IgD-negative memory B cell (primary cell): ENCODE measurements around the gene INKA2. TPM values are rescaled to one million over a fixed set of nuclear protein-coding genes. Genes with fewer than 3 reads are reported as not detected.
A peak's percentile ranks its signal among the peaks of the same experiment; 100 is the strongest.

Experiments
- H3K27ac Mint-ChIP-seq, 3 donors: one replicate each; pipeline ENCODE4 v1.8.0; 2020 to 2022; ENCODE audit warnings: mild to moderate bottlenecking in 3 of 3, mixed read lengths in 3 of 3, moderate library complexity in 1 of 3
- H3K27me3 Mint-ChIP-seq: one replicate; pipeline ENCODE4 v1.8.0; 2021; ENCODE audit warnings: mixed read lengths
- H3K36me3 Mint-ChIP-seq: one replicate; pipeline ENCODE4 v1.8.0; 2020; ENCODE audit warnings: mild to moderate bottlenecking, mixed read lengths
- H3K4me1 Mint-ChIP-seq, 3 donors: one replicate each; pipeline ENCODE4 v1.8.0; 2020 to 2022; ENCODE audit warnings: mixed read lengths in 3 of 3, mild to moderate bottlenecking in 1 of 3
- H3K4me3 Mint-ChIP-seq, 4 donors: one replicate each; pipeline ENCODE4 v1.8.0; 2020 to 2022; ENCODE audit warnings: mild to moderate bottlenecking in 4 of 4, mixed read lengths in 4 of 4, moderate library complexity in 3 of 4
- H3K9me3 Mint-ChIP-seq, 3 donors: one replicate each; pipeline ENCODE4 v1.8.0; 2020 to 2021; ENCODE audit warnings: mixed read lengths in 3 of 3, mild to moderate bottlenecking in 1 of 3
- polyA plus RNA-seq: library from polyadenylated mRNA; unstranded; fragments of 300-500 nt; fragmentation: Illumina TruSeq; gene quantifications from one replicate; pipeline ENCODE4 v1.2.3, GENCODE V29; 2021

INKA2 gene
- polyA plus RNA-seq, 1 donor from 2014 or later: 1.3 TPM

GRCh38 chr1:111761717-111762116 is 22.5 kb upstream of the INKA2 start:
- no peak overlapping the region for H3K27ac Mint-ChIP-seq
- no peaks in the 10 kb centered on the region for H3K9me3 Mint-ChIP-seq
- peaks cover 7% of the 10 kb centered on the region for H3K36me3 Mint-ChIP-seq
- no peaks in the 10 kb centered on the region for H3K27me3 Mint-ChIP-seq
- peaks cover 9 to 12% (median 11%) of the 10 kb centered on the region in 3 donors for H3K4me1 Mint-ChIP-seq
- H3K4me3 Mint-ChIP-seq: peak overlapping the region in 1 of 4 donors; percentile 57

DNA sequence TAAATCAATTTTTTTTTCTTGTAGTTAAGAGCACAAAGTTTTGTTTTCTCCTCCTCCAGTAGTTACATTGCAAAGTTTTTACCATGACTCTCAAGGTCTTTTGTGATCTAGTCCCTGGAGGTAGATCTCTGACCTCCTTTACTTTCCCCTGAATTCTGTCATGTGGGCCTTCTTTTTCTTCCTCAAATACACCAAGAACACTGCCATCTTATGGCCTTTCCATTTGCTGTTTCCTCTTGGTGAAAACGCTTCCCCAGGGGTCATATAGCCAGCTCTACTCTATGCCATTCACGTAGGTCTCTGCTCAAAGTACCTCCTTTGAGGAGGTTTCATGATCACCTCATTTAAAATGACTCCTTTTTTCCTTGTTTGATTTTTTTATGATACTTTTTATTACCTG is 19.2 kb upstream of the INKA2 start:
- H3K36me3 Mint-ChIP-seq: peaks cover 6% of the 10 kb centered on the region
- H3K27me3 Mint-ChIP-seq: no peaks in the 10 kb centered on the region
- H3K27ac Mint-ChIP-seq: peak overlapping the region in 1 of 3 donors; percentile 70
- H3K4me3 Mint-ChIP-seq: peak overlapping the region in 2 of 4 donors; percentile 34 to 65
- H3K4me1 Mint-ChIP-seq: peaks cover 15 to 23% (median 22%) of the 10 kb centered on the region in 3 donors
- H3K9me3 Mint-ChIP-seq: no peaks in the 10 kb centered on the region

DNA sequence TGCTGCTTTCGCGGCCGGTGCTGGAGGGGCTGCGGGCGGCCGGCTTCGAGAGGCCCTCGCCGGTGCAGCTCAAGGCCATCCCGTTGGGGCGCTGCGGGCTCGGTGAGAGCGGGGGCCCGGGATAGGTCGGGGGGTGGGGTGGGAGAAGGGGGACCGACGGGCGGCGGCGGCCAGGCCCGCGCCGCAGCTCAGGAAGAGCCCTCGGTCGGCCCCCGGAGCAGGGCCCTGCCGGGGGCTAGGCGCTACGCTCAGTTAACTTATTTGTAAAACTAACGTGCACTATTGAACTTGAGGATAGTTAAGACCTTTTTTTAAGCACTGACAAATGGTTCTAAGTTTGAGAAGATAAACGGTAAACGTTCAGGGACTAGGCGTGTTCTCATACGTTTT is 16.9 kb upstream of the INKA2 start:
- no peaks in the 10 kb centered on the region for H3K9me3 Mint-ChIP-seq
- H3K4me1 Mint-ChIP-seq: peaks cover 15 to 23% (median 22%) of the 10 kb centered on the region in 3 donors

DNA sequence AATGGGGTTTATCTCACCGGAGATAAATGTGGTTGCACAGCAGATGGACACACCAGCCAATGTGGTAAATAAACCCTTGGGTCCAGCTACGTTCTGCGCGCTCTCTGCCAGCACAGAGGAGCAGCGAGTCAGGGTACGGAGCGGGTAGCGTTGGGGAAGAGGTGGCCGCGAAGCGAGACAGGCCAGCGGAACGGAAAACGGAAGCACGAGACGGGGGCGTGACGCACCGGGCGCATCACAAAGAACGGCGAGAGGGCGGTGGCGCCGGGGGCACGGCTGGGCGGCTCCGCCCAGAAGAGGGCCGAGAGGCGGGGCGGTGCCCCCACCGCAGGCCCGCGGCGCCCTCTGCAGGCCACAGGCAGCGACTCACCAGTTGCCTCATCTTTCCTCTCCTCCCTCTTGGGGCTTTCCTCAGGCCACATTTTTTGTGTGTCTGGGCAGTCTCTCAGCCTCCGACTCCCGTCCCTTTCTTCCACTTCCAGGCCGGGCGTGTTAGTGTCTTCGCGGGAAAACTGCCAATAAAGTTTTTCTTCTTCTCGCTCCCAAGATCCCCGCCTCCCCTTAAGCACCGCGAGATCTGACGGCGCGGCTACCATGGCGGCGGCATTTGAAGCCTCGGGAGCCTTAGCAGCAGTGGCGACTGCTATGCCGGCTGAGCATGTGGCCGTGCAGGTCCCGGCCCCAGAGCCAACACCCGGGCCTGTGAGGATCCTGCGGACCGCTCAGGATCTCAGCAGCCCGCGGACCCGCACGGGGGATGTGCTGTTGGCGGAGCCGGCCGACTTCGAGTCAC is 16.3 kb upstream of the INKA2 start, which contains the start of gene DDX20:
Gene DDX20, plus strand, starts transcription at position 571 of the 793 bp plus-strand sequence. Its CDS starts 24 bp downstream, at position 595.
- peak within 1 kb of the TSS; percentile 95 to 99 (median 99) for H3K27ac Mint-ChIP-seq
- peaks cover 2% of the 10 kb centered on the region for H3K36me3 Mint-ChIP-seq
- H3K4me1 Mint-ChIP-seq: peaks cover 15 to 23% (median 22%) of the 10 kb centered on the region in 3 donors
- H3K9me3 Mint-ChIP-seq: no peaks in the 10 kb centered on the region
- peak within 1 kb of the TSS; percentile 94 to 100 (median 98) for H3K4me3 Mint-ChIP-seq
- H3K27me3 Mint-ChIP-seq: no peaks in the 10 kb centered on the region

More for the DNA sequence above, 16.9 kb upstream of the INKA2 start:
- Mint-ChIP-seq H3K36me3 (peaks cover 4% of the 10 kb centered on the region), H3K27ac (peak overlapping the region; percentile 95 to 99 (median 99)), H3K4me3 (peak overlapping the region; percentile 94 to 100 (median 98)), H3K27me3 (no peaks in the 10 kb centered on the region)

DNA sequence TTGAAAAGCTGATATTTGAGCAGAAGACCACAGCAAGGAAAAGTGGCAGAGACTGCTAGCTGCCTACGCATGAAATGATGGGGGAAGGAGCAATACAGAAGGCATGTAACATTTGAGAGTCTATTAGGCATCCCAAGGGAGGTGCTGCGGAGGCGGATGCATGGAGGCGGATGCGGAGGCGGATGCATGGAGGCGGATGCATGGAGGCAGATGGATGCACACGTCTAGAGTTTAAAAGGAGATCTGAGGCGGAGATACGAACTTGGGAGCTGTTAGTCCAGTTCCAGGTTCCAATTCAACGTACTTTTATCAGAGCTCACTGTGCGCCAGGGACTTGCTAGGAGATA is 15.8 kb upstream of the INKA2 start:
- Mint-ChIP-seq H3K4me3 (peak overlapping the region; percentile 94 to 100 (median 98)), H3K36me3 (peaks cover 2% of the 10 kb centered on the region), H3K9me3 (no peaks in the 10 kb centered on the region), H3K4me1 (peaks cover 15 to 23% (median 22%) of the 10 kb centered on the region in 3 donors), H3K27ac (peak overlapping the region; percentile 95 to 99 (median 99)), H3K27me3 (no peaks in the 10 kb centered on the region)

DNA sequence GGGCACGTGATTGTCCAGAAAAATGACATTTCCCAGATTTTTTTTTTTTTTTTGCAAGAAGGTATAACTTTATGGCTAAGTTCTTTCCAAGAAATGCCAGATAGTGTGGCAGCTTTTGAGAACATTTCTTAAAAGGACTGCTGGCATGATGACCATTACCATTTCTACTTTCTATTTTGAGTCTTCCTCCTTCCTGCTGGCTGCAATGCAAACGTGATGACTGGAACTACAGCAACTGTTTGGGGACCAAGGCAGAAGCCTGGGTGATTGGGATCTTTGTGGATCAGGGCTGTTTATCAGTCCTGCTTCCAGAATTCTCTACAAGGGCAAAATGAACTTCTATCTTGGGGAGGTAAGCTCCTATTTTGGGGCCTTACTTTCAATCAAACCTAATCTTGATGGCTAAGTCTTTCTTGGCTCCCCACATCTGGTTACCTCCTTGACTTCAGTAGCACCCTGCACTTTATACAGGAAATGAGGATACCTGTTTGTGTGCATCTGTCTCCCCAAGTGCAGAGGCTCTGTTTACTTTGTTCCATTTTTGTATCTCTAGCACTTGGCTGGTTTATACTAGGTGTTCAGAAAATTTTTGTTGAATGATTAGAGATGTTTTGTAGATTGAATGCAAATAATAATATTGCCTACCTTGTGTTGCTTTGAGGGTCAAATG is 12.8 kb upstream of the INKA2 start:
- Mint-ChIP-seq H3K9me3 (no peaks in the 10 kb centered on the region), H3K4me1 (peaks cover 8 to 19% (median 17%) of the 10 kb centered on the region in 3 donors), H3K27ac (peak overlapping the region in 2 of 3 donors; percentile 53 to 71), H3K4me3 (peak overlapping the region in 1 of 4 donors; percentile 36), H3K36me3 (no peaks in the 10 kb centered on the region), H3K27me3 (no peaks in the 10 kb centered on the region)

DNA sequence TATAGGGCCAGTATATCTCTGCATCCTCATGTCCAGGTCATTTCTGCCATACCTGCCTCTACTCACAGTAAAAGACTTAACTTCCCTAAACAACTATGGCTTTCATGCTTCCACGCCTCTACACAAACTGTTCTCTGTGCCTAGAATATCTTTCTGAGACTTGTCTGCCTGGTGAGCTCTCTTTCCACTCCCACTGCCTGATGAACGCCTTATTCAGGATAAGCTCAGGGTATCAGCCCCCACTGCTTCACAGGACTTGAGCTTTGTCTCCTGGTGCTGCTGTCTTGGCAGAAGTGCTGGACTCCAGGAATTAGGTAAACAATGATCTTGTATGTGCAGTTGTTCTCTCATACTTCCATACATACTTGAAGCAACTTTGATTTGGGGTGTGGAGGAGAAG is 11.7 kb upstream of the INKA2 start:
- no peak overlapping the region for H3K4me3 Mint-ChIP-seq
- H3K4me1 Mint-ChIP-seq: peaks cover 4 to 12% (median 10%) of the 10 kb centered on the region in 3 donors
- H3K36me3 Mint-ChIP-seq: no peaks in the 10 kb centered on the region
- H3K9me3 Mint-ChIP-seq: no peaks in the 10 kb centered on the region
- no peaks in the 10 kb centered on the region for H3K27me3 Mint-ChIP-seq
- H3K27ac Mint-ChIP-seq: peak overlapping the region in 2 of 3 donors; percentile 18 to 53

DNA sequence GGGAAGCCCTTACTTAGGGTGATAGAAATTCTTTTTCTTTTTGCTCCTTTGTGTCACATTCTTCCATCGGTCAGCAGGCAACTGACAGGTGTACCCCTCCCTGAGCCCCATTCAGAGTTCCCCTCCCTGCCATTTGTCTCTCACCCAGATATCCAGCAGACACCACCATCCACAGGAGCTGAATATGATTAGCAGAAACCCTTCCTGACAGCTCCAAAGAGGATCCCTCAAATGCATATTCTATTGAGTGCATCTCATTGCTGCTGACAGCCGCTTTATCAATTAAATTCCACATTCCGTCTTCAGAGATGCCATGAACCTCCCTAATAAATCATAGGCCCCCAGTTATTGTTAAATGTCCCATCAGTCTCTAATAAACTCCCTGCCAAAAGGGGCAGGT is 10.4 kb upstream of the INKA2 start:
- Mint-ChIP-seq H3K4me3 (no peak overlapping the region), H3K4me1 (peaks cover under 1 to 8% (median 1%) of the 10 kb centered on the region in 3 donors), H3K9me3 (no peaks in the 10 kb centered on the region), H3K27ac (no peak overlapping the region), H3K36me3 (no peaks in the 10 kb centered on the region), H3K27me3 (no peaks in the 10 kb centered on the region)

- Mint-ChIP-seq H3K4me3 (no peak overlapping the region), H3K27me3 (no peaks in the 10 kb centered on the region), H3K4me1 (peaks cover 0 to 4% (median 0%) of the 10 kb centered on the region in 3 donors), H3K9me3 (no peaks in the 10 kb centered on the region), H3K36me3 (no peaks in the 10 kb centered on the region), H3K27ac (peak overlapping the region in 1 of 3 donors; percentile 5)
Measured at GRCh38 chr1:111747947-111748346, 8.8 kb upstream of the INKA2 start.

GRCh38 chr1:111747282-111747734 is 8.1 kb upstream of the INKA2 start:
- H3K27ac Mint-ChIP-seq: peak overlapping the region in 1 of 3 donors; percentile 74
- H3K27me3 Mint-ChIP-seq: no peaks in the 10 kb centered on the region
- no peaks in the 10 kb centered on the region for H3K36me3 Mint-ChIP-seq
- H3K9me3 Mint-ChIP-seq: no peaks in the 10 kb centered on the region
- H3K4me1 Mint-ChIP-seq: peaks cover 0 to 4% (median 0%) of the 10 kb centered on the region in 3 donors
- no peak overlapping the region for H3K4me3 Mint-ChIP-seq

- Mint-ChIP-seq H3K4me1 (peaks cover 0 to 4% (median 0%) of the 10 kb centered on the region in 3 donors), H3K27me3 (peaks cover under 1% of the 10 kb centered on the region), H3K36me3 (no peaks in the 10 kb centered on the region), H3K9me3 (no peaks in the 10 kb centered on the region), H3K27ac (no peak overlapping the region), H3K4me3 (no peak overlapping the region)
Measured at GRCh38 chr1:111746614-111746999, 7.4 kb upstream of the INKA2 start.

DNA sequence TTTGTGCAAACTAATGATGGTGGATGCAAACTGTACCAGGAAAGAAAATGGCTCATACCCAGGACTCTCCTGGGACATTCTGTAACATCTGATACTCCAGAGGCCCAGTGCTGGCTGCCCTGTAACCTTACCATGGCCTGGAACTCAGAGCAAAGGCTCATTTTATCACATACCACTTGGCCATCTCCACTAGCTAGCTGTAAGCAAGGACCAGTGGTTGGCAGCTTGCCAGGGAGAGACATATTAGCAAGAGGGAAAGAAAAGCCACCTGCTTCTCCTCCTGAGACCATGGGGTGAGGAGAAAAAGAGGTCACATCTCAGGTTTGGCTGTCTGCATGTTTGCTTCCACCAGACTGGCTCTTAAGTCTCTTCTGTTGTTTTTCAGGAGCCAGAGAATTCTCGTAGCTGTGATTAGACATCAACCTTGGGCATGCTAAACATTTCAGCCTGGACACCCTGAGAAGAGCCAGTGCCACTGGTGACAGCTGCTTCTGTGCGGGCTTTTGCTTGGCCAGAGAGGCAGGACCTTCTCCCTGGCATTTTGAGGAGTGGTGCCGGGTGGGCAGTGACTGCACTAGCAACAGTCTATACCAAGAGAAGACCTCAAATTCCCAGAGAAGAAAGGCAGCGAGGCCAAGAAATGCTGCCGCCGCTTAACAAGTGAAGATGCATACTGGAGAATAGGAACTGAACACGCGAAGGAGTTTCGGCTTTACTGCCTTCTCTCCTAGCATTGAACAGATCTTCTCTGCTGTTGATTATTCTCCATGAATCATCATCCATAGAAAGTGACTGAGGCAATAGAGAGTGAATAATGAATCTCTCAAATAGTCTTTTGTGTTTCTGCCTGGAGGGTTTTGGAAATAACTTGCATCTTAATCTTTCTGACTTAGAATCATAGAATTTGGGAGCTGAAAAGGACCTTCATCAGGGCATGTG is 6.7 kb upstream of the INKA2 start:
- Mint-ChIP-seq H3K4me1 (peaks cover 0 to 4% (median 1%) of the 10 kb centered on the region in 3 donors), H3K27ac (no peak overlapping the region), H3K4me3 (no peak overlapping the region), H3K27me3 (peaks cover 7% of the 10 kb centered on the region), H3K36me3 (no peaks in the 10 kb centered on the region), H3K9me3 (no peaks in the 10 kb centered on the region)

- H3K27ac Mint-ChIP-seq: no peak overlapping the region
Measured at GRCh38 chr1:111743679-111744101, 4.5 kb upstream of the INKA2 start.

DNA sequence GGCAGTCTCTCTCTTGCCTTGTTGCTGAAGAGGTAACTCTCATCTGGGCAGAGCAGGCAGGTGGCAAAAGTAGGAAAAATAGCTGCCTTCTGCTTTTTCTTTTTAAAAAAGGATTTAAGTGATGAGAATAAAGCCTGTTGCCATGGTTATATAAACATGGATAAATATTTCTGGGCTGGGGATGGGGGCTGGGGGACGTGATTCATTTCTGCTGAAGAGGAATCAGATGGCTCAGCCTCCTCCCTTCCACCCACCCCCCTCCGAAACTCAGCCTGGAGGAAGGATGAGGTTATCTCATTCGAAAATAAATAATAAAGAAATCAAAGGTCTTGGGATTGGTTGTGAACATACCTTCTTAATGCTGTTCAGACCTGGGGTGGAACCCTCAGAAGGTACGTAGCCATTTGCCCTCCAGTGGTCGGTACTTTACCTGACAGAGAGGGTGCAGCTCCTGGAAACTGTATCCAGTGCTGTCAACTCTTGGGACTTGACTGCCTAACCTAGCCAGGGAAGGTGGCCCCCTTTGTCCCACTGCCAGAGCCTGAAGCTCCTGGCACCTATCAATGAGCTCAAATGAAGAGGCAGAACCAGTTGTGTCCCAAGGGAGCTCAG is 3.8 kb upstream of the INKA2 start:
- peak overlapping the region in 1 of 4 donors; percentile 22 for H3K4me3 Mint-ChIP-seq
- H3K27me3 Mint-ChIP-seq: peaks cover 12% of the 10 kb centered on the region
- no peaks in the 10 kb centered on the region for H3K9me3 Mint-ChIP-seq
- H3K27ac Mint-ChIP-seq: no peak overlapping the region
- no peaks in the 10 kb centered on the region for H3K36me3 Mint-ChIP-seq
- peaks cover 7 to 11% (median 9%) of the 10 kb centered on the region in 3 donors for H3K4me1 Mint-ChIP-seq

More at GRCh38 chr1:111743679-111744101, 4.5 kb upstream of the INKA2 start:
- Mint-ChIP-seq H3K27me3 (peaks cover 12% of the 10 kb centered on the region), H3K36me3 (no peaks in the 10 kb centered on the region), H3K9me3 (no peaks in the 10 kb centered on the region), H3K4me1 (peaks cover 5 to 10% (median 8%) of the 10 kb centered on the region in 3 donors), H3K4me3 (peak overlapping the region in 1 of 4 donors; percentile 13)
